NCI-H460 (cell line): ENCODE measurements around the gene MTF2. TPM values are rescaled to one million over a fixed set of nuclear protein-coding genes. Genes with fewer than 3 reads are reported as not detected.

Experiments used
- DNase-seq: peaks from one replicate; pipeline ENCODE4 v3.0.0-alpha.2; 2016; ENCODE audit warnings: low read depth; ENCODE audit errors: extremely low read depth
- total RNA-seq: library from RNA; depleted of rRNA; stranded (reverse); fragments of >200 nt; shearing (Covaris generic); gene quantifications from 2 replicates; pipeline ENCODE4 v1.2.3, GENCODE V29; 2014

The MTF2 gene
- total RNA-seq, 1 experiment from 2014 or later, result 14.0 TPM

DNA sequence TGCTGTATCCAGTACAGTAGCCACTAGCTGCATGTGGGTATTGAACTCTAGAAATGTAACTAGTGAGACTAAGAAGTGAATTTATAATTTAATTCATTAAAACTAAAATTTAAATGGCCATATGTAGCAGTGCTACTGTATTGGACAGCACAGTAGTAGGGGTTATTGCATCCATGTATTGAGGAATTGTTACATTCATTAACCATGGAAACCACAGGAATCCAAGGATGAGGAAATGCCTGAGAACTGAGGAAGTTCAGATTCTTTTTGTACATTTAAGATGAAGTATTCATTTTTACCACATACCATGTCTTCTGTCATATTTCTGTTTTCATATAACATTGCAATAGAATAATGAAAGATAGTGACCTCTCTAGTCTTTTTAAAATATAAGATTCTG lies 2.6 kb downstream of the MTF2 start:
- DNase-seq, result no peak

DNA sequence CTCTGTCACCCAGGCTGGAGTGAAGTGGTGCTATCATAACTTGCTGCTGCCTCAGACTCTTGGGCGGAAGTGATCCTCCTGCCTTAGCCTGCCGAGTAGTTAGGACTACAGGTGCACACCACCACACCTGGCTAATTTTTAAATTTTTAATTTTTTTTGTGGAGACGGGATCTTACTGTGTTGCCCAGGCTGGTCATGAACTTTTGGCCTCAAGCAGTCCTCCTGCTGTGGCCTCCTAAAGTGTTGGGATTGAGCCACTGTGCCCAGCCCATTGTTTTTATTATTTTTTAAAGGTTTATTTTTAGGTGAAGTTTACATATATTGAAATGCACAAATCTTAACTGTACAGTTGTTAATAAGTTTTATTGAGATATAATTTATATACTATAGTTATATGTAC lies 3.2 kb downstream of the MTF2 start:
- DNase-seq, result no peak

DNA sequence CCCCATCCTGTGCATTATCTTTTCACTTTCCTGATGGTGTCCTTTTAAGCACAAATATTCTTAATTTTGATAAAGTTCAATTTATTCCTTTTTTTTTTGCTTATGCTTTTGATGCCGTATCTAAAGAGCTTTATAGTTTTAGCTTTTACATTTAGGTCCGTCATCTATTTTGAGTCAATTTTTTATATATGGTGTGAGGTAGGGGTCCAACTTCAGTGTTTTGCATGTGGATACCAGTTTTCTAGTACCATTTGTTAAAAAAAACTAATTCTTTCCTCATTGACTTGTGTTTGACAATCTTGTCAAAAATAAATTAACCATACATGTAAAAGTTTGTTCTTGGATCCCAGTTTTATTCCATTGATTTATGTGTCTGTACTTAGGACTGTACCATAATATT lies 4.9 kb downstream of the MTF2 start:
- no peak for DNase-seq

DNA sequence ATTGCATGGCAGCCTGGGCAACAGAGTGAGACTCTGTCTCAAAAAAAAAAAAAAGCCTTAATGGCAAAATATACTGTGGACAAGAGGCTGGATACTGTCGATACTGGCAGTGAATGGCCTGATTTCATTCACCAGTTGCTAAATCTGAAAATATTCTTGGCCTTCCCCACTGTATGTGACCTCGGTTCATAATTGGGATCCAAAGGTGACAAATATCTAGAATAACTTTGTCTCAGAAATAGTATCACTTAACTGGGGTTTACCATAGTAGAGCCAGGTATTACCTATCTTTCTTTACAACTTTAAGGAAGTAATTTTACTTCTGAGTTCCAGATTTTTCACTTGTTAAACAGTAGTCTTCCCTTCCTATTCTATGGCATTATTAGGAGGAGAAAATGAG lies 8.4 kb downstream of the MTF2 start:
- no peak for DNase-seq

DNA sequence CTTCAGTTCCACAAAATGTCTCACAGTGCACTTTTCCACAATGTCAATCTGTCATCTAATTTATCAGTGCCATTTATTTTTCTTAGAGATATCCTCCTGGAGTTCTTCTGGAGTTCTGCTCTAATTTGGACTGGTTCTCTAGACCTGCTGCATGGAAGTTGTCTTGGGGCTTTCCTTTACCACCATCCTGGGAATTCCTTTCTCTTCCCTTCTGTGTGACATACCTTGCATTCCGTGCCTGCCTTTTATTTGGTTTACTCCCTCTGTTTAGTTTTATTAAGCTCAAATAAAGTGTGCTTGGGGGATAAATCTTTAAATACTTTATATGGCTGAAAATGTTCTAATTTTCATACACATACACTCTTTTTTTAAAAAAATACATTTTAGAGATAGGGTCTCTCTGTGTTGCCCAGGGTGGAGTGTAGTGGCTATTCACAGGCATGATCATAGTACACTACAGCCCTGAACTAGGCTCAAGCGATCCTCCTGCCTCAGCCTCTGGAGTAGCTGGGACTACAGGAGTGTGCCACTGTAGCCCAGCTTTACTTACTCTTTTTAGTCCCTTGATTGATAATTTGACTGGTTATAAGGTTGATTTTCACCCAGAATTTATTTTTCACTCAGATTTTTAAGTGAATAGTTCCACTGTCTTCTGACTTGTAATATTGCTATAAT lies 14.4 kb downstream of the MTF2 start:
- DNase-seq, result no peak

DNA sequence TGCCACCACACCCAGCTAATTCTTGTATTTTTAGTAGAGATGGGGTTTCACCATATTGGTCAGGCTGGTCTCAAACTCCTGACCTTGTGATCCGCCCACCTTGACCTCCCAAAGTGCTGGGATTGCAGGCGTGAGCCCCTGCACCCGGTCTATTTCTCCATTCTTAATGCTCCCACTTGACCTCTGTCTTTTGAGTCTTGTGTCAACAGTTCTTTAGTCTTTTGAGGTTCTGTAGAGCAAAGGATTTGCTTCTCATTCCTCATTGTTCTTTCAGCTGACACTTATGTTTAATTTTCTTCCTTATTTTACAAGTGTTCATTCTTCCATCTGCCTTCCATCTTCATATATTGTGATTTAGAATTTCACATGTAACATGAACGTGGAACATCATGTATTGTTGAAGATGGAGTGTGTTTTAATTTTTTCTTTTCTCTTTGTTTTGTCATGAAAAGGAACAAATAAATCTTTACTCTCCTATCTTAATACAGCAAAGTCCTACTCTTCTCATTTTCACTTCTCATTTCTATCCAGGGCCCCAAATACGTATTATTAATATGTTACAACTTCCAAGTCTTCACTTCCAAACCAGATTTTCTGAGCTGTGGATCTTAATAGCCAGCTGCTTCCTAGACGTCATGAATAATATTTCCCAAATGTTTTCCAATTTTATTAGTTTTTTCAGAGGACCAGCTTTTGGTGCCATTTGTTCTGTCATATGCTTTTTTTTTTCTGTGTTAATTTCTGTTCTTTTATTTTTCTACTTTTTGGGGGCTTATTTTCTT lies 16.9 kb downstream of the MTF2 start:
- DNase-seq, result no peak

DNA sequence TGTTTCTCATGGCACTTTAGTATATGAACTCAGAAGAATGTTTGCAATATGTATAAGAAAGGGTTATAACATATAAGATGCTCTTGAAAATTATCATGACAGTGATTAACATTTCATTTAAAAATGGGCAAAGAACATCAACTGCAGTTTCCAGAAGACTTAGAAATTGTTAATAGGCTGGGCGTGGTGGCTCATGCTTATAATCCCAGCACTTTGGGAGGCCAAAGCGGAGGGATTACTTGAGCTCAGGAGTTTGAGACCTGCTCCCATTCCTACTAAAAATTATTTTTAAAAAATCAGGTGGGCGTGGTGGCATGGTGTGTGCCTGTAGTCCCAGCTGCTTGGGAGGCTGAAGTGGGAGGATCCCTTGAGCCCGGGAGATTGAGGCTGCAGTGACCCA lies 23.1 kb downstream of the MTF2 start:
- DNase-seq, result no peak

DNA sequence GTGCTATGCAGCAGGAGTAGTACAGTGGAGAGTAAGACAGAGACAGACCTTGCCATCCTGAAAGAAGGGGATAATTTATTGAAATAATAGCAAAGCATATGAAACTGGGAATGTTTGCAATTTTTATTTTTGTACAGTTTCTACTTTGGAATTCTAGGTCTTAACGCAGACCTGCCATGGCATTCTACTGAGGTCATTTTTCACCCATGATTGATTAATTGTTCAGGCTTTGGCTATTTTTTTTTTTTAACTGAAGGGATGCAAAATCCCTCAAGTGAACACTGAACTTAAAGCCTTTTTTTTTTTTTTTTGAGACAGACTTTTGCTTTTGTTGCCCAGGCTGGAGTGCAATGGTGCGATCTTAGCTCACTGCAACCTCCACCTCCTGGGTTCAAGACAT lies 27.1 kb downstream of the MTF2 start:
- no peak for DNase-seq

DNA sequence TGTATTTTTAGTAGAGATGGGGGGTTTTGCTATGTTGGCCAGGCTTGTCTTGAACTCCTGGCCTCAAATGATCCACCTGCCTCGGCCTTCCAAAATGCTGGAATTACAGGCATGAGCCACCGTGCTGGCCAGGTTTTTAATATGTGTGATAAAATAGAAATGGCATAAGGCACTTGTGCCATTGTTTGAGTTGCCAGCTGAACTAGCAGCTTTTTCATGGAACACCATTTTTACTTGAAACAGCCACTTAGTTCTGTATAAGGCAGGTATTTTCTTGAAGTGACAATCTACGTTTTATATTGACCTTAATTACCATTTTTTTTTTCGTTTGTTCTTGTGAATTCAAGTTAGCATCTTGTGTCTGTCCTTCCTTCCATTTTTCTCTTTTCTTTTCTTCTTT lies 28.3 kb downstream of the MTF2 start:
- DNase-seq, result no peak

DNA sequence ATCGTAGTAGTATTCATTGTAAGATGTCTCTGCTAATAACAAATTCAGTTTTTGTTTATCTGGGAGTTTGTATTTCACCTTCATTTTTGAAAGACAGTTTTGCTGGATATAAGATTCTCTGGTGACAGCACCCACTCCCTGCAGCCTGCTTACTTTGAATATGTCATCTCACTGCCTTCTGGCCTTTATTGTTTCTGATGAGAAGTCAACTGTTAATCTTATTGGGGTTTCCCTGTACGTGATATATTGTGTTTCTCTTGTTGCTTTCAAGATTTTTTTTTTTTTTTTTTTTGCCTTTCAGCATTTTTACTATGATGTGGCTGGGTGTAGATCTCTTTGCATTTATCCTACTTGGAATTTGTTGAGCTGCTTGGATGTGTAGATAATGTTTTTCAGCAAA lies 29.3 kb downstream of the MTF2 start:
- DNase-seq, result no peak

DNA sequence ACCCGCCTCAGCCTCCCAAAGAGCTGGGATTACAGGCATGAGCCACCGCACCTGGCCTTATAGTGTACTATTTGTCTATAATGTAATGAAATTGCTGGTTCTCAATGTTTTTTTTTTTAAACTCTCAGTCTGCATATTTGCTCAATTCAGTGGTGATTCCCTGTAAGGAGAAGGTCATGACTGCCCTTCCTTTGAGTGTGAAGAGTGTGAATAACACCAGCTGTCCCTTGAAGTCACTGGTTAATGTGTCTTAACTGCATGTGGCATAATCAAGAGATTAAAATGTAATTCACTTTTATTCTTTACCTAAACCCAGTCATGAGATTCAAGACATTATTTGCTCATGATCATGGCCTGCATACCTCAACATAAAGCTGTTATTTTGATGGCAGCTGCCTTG lies 30.5 kb downstream of the MTF2 start:
- no peak for DNase-seq

DNA sequence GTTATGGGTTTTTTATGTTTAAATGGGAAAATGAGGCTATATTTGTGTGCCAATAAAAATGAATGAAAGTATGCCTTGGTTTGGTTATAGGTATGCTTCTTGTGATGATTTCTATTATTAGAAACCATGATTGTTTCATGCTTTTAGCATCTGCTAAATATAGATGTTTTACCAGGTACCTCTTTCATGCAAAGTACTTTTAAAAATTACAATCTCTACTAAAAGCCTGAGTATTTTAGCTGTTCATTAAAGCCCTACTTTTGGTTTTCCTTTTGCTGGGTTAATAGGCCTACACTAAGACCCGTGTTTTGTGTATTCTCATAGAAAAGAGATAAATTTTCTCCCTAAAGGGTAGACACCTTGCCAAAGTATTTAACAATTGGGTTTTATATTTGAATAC lies 32.0 kb downstream of the MTF2 start:
- DNase-seq, result no peak

DNA sequence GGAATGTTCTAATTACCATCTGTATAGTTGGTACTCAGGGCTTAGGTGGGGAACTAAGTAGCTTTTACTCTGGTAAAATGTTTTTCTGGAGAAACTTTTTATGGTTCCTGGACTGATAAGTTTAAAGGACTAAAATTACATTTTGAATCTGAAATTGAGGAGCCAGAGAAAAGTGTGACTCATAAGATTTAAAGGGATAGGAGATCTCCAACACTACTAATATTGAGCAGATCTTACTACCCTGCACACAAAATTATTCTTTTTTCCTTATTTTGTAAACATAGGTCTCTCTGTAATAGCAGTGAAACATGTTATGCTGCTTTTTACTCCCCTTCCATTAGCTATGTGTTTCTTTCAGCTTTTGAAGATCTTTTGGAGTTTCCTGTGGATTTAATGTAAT lies 32.5 kb downstream of the MTF2 start:
- DNase-seq, result no peak

DNA sequence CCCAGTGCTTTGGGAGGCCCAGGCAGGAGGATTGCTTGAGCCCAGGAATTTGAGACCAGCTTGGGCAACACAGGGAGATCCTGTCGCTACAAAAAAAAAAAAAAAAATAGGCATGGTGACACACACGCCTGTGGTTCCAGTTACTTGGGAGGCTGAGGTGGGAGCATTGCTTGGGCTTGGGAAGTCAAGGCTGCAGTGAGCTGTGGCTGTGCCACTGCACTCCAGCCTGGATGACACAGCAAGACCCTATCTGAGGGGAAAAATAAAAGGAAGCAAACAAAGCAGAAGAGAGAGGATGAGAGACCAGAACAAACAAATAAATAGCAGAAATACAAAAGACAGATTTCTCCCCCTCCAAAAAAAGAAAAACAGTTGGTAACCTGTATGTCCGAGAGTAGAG lies 34.0 kb downstream of the MTF2 start:
- no peak for DNase-seq

DNA sequence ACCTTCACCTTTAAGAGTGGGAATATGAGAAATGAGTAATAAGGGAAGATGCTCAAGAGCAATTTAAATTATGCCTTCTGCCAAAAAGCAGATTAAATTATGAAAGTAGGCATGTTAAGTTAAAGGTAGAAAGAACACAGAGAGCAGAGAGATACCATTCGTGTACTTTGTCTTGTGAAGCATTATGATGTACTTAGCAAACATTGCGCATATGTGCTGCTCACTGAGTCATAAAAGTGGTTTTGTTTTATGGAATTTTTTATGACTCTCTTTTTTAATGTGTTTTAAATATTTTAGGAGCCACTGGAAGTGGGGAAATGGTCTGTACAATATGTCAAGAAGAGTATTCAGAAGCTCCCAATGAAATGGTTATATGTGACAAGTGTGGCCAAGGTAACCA lies 35.3 kb downstream of the MTF2 start:
- no peak for DNase-seq

DNA sequence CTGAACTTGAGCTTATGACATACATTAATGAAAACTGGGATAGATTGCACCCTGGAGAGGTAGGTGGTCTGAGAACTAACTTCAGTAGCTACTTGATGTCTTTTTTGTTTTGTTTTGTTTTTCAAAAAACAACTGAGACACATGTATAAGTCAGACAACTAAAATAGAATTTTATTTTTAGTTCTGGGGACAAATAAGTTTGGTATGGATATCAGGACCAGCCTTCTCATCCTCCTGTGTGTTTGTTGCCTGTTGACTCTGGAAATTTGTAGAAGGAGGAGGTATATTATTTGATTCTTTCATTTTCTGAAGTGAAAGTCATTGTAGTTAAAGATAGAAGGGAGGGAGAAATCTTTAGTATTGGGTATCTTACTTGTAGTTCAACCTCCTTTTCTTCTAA lies 41.5 kb downstream of the MTF2 start:
- no peak for DNase-seq

DNA sequence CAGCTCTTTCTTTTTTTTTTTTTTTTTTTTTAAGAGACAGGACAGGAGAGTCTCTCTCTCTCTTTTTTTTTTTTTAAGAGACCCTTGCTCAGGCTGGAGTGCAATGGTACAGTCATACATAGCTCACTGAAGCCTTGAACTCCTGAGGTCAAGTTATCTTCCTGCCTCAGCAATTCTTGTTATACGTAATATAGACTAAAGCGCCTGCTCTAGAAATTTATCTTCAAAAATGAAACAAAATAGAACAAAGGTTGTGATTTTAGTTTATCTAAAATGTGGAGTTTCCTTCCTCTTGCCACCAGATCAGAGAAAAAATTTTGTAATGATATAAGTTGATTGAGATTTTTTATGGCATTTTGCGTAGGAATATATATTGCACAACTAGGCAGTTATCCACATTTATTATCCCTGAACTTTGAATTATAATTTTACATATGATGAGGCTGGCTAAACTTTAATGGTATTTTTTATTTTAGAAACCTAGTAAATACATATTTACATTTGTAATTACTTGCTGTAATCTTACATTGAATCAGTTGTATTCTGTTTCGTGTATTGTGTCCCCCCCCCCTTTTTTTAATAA lies 44.2 kb downstream of the MTF2 start:
- DNase-seq, result no peak

DNA sequence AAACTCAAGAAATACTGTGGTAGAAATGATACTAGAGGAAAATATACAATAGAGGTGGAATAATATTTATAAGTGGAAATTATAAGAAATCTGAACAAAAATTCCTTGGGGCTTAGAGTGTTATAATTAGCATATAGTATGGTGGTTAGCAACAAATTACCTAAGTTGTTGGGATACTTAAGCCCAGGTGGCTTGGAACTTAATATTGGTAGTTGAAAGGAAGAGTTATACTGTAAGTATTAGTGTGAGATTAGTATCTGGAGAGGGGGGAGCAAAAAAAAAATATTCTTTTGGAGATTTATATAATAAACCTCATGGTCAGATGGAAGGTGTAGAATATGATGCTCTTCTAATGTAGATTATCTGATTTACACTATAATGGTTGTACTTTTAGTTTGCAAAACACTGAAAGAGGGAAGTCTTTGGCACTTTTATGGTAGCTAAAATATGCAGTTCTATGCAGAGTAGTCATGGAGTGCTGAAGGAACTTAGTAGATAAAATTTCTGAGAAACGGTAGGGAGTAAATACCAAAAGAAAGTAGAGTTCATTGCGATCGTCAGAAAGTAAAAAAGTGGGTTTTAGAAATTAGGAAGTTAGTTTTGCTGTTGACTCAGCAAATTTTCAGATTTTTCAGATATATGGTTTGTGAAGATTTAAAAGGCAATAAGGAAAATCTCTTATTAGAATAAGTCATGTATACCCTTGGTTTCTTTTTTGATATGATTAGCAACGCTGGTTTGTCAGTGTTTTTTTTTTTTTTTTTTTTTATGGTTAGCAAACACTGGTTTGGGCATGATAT lies 45.7 kb downstream of the MTF2 start:
- no peak for DNase-seq

DNA sequence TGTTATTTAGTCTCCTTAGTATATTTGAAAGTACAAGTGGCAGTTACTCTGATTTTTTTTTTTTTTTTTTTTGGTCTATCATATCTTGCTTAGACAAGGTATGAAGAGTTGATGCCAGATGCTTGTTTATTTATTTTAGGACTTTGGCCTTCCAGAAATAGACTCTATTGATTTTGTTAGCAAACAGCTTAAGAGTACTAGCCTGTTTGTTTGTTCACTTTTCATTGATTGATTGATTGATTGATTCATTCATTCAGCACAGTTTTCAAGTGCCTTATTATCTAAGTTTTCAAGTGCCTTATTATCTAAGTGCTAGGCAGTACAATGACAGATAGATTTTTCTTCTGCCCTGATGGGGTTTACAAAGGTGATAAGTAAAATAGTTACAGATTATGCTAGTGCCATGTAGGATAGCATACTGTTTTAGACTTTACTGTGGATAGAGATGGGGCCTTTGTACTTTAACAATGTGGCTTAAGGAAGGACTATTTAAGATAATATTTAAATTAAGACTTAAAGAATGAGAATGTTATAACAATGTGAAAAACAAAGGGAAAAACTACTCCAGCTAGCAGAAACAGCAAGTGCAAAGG lies 50.5 kb downstream of the MTF2 start:
- no peak for DNase-seq

DNA sequence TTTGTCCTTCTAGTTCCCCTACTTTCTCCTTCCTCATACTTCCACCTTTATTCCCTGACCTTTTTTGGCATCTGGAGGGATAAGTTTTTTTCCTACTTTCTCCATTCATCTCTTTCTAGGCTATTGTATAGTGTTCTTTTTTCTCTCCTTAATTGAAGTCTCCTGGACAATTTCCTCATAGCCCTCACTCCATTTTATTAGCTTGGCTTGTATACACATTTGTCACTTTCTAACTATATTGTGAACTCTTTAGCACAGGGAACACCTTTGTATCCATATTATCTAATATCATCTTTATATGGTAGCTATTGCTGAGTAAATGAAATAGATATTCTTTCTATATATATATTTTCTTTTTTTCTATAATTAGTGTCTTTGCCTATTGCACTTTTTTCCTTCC lies 53.6 kb downstream of the MTF2 start:
- no peak for DNase-seq

DNA sequence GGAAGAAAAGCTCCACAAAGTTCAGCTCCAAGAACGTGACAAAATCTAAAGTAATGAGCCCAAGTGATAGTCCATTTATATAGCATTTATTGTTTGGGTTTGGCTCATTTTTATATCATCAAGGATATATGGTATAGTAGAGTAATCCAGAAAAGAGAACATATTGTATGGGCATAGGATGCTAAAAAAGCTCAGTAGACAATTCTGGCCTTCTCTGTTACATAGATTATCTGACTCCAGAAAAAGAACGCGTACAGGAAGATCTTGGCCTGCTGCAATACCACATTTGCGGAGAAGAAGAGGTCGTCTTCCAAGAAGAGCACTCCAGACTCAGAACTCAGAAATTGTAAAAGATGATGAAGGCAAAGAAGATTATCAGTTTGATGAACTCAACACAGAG lies 57.4 kb downstream of the MTF2 start:
- no peak for DNase-seq
